Erythroblast (primary cell): Measurements from ENCODE around the gene COMMD10.

ENCODE experiments used
- GATA1 ChIP-seq: IDR thresholded peaks from 2 replicates; pipeline ENCODE4 v1.6.1; 2011; ENCODE audit warnings: low read depth, mild to moderate bottlenecking, control low read depth, low read length, moderate library complexity
- POLR2A ChIP-seq: IDR thresholded peaks from 2 replicates; pipeline ENCODE4 v1.6.1; 2011; ENCODE audit warnings: mild to moderate bottlenecking, low read length

DNA sequence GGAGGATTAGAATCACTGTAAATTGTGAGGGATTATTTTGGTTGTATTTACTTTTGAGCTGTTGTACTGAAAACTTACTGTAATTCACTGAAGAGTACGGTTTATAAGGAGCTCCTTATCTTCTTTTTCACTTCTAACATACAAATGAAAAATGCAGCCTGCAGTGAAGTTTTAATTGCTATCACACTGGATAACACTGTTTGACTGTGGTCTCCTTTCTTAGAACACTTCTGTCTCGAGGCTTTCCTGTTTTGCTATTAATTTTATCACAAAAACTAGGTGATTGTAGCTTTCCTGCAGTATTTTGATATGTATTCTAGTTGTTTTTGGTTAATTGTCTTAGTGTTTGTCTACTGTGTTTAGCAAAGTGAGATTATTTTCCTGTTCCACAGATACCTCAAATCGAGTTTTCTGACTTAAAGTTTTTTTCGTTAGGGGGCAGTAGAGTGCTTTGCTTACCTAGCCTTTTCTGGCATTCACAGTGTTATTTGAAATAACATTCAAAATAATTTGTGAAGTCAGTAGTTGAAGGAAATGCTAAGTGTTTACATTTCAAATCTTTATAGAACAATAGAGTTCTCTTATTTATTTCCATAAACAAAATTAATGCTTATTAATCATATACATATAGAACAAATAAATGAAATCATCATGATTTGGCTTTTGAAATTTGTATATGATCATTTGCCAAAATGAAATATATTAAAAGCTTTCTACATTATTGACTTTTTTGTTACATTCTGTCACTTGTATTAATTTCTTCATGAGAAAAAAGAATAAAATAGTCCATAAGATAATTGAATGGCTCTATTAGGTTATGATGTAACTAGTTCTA, 52.9 kb downstream of the COMMD10 start:
- TF ChIP-seq POLR2A = no peak
- no peak for TF ChIP-seq GATA1
